ENCODE data around the gene SMIM38.

The SMIM38 gene

DNA sequence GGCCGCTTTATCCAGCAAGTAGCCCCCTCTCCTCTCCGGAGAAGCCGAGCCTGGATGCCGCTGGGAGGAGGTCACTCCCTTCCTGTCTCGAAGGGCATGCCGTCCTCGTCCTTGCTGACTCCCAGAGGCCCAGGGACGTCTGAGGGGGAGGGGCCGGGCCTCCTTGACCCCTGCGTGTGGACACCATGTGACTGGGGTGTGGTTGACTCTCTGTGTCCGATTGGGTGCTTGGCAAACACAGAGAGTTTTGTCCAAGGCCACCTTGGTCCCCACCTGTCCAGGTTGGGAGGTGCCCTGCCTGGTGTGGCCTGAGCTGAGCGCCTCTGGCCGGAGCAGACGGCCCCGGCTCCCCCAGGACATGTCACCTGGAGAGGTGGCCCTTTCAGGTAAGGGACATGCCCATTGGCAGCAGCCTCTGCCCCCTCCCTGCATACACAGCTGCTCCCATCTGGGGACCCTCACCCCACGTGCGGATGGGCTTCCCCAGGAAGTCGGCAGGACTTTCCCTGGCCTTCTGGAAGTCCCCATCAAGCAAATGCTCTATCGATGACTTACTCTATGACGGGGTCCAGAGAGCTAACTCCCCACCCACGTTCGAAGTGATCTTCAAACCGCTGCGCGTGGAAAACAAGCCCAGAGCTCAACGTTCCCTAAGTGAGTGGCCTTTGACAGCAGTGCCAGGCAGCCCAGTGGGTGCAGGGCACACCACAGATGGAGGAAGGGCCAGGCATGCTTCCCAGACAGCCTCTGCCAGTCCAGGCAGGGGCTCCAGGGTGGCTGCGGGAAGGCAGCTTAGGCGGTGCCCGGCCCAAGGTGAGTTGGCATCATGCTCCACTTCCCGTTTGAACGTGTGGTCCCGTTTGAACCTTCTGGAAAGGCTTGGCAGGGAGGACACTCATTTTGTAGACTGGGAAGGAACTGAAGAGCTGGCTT is at the start of gene SMIM38:
SMIM38 (plus strand) TSS at position 634 of the 933 bp plus-strand sequence. CDS start 1,912 bp downstream, outside the sequence.
- DNase-seq, result no peak

DNA sequence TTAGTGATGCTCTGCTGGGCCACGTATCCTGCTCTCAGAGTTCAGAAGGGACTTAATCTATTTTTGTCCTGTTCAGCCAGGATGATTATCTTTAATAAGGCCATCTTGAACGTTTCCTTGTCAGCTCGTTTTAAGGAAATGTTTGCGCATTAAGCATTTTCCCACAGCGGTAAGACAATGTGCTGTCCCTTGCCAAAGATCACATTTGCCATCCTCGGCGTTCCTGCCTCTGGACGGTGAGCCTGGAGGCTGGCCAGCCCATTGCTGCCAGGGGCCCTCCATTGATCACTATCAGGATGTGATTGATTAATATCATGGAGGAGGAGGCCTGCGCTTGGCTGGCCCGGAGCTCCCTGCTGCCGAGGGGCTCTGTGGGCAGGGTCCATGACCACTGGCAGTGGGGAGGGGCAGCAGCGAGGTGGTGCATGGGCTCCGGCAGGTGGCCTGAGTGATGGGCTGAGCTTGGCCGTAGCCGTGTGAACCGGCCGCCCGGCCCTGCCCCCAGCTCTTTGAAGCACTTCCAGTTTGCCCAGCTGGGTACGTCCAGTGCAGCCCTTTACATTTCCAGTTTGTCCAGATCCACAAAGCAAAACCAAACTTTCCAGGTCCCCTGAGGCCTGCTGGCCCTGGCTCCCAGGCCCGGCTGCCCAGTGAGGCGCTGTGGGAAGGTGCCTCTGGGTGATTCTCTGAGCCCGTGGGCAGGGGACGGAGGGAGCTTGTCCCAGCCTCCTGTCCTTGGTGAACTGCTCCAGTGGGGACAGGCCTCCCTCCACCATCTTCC is 49.5 kb upstream of the SMIM38 start:
- no peak for DNase-seq

DNA sequence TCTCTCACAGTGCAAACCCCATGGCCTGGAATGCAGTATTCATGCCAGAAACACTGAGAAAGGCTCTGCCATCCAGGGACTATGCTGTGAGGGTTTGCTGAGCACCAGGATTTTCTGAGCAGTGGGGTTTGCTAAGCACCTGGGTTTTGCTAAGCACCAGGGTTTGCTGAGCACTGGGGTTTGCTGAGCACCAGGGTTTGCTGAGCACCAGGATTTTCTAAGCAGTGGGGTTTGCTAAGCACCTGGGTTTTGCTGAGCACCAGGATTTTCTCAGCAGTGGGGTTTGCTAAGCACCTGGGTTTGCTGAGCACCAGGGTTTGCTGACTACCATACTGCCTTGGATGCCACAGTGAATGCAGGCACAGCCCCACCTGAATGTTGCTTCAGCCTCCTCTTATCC is 48.3 kb upstream of the SMIM38 start:
- DNase-seq, result no peak

DNA sequence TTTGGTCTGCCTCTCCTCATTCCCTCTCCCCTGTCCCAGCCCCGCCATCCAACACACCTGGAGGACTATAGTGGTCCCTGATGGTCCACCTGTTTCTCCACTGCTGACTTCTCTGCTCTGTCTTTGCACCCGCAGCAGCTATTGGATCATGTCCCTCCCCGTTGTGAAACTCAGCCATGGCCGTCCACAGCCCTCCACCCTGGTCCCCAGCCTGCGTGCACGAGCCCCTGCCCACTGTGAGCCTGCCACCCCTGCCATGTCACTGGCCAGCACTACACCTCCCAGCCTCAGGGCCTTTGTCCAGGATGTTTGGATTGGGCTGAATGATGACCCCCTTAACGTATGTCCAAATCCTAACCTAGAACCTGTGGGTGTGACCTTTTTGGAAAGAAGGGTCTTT is 47.7 kb upstream of the SMIM38 start:
- DNase-seq, result no peak

DNA sequence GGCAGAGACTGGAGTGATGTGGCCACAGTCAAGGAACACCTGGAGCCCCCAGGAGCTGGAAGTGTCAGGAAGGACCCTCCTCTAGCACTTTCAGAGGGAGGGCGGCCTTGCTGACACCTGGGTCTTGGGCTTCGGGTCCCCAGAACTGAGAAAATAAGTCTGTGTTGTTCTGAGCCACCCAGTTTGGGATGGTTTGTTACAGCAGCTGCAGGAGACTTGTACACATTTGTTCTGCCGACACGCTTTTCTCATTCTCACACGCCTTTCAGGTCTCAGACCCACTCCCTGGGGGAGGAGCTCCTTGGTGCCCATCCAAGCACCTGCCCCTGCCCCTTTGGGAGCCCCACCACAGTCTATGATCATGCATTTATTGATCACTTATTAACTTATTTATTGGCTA is 47.2 kb upstream of the SMIM38 start:
- DNase-seq, result no peak

DNA sequence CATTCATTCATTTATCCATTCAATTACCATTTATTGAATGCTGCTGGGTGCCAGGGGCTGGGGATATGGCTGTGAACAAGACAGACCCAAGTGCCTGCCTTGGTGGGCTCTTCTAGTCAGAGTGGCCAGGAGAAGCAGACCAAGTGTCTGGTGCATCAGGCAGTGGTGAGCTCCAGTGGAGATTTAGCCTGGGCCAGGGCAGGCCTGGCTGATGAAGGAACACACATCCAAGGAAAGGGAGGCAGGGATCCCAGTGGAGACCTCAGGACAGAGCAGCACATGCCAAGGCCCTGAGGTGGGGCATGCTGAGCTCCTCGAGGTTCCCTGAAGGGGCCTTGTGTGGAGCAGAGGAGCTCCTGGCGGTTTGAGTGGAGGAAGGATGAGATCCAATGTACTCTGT is 46.6 kb upstream of the SMIM38 start:
- no peak for DNase-seq

DNA sequence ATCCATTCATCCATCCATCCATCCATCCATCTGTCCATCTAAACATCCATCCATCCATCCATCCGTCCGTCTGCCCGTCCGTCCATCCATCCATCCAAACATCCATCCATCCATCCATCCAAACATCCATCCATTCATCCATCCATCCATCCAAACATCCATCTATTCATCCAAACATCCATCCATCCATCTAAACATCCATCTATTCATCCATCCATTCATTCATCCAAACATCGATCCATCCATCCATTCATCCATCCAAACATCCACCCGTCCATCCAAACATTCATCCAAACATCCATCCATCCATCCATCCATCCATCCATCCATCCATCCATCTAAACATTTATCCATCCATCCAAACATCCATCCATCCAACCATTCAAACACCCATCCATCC is 45.3 kb upstream of the SMIM38 start:
- DNase-seq, result no peak

DNA sequence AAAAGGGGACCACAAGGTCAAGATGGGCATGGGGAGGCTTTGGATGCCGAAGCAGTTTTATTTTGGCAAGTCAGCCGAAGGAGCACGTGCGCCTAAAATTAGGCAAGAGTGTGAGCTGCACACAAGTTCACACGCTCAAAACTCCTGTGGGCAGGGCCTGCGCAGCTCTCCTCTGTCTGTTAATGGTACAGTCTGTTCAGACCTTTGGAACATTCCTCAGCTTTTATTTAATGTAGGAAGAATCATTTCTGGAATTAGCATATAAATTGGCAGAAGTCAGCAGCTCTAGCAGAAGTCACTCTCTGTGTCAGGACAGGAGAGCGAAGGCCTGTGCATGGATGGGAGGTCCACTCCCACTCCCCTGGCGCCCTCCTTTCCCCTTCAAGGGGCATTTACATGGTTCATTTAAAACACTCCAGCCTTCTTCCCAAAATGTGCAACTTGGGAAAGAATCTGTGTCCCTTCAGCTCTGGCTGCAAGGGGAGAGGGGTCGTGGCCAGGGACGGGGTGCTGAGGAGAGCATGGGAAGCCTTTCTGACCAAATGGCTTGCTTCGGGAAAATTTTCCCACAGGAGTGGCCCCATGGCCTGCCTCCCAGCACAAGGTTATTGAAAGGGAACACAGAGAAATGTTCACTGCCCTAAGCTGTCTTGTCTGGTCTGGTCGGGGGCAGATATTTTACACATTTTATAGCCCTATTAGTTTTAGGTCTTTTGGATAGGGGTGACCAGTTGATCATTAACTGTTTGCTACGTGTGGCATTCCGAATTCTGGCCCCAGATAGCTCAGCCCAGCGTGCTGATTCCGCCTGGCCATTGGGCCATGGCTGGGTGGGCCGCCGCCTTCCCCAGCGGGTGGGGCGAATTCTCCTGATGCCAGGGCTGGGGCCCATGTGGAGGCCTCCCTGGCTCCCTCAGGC is 43.9 kb upstream of the SMIM38 start:
- DNase-seq, result no peak

DNA sequence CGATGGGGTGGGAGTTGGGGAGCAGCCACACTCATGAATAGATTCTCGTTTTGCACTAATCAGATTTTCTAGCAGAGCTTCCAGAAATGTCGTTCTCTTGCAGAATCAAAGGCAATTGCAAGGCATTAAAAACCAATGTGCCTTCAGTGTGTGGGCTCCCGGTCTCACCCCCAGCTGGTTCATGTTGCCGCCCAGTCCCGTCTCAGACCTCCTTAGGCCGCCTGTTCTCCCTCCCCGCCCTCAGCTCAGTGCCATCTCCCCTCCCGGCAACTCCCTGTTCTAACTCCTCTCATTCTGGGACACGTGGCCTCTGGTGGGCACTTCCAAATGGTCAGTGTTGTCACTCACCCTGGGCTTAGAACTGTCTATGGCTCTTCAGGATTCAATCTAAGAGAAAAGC is 42.5 kb upstream of the SMIM38 start:
- no peak for DNase-seq

DNA sequence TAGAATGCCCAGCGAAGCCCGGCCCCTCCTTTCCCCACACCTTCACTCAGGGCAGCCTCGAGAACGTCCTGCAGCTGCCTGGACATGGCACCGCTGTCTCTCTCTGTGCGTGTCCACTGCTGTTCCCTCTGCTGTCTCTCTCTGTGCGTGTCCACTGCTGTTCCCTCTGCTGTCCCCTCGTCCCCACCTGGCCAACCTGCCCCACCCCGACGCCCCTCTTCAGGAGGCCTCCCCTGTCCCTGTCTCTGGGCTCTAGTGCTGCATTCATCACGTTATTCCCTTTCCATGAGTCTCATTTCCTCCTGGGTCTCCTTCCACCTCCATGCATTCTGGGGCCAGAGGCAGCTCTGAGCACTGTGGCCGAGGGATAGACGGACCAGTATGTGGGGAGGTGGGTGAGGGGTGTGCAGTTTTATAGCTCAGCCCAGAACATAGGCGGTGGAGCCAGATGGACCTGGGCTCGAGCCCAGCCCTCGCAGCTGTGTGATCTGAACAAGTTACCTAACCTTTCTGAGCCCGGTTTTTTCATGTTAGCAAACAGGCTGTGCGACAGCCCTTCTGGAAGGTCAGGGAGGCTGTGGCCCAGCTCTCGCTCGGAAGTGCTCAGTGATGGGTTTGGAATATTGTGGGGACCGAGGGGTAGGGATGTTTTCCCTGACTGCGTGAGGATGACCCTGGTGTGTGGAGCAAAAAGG is 41.9 kb upstream of the SMIM38 start:
- DNase-seq, result no peak

DNA sequence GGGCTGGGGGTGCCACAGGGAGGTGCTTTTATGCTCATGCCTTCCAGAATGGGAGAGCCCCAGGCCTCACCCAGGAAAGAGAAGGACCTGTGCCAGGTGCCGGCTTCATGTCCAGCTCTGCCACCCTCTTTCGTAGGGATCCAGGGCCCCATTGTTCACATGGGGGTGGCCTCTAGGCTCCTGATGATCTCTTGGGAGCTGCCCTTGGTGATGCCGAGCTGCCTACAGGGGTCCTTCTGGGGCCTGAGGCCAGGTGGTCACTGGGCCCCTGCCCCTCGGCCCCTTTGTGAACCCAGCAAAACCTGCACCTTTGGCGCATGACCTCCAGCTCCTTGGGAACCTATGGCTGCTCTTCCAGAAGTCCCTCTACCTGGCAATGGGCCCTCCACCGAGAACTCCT is 41.4 kb upstream of the SMIM38 start:
- no peak for DNase-seq

DNA sequence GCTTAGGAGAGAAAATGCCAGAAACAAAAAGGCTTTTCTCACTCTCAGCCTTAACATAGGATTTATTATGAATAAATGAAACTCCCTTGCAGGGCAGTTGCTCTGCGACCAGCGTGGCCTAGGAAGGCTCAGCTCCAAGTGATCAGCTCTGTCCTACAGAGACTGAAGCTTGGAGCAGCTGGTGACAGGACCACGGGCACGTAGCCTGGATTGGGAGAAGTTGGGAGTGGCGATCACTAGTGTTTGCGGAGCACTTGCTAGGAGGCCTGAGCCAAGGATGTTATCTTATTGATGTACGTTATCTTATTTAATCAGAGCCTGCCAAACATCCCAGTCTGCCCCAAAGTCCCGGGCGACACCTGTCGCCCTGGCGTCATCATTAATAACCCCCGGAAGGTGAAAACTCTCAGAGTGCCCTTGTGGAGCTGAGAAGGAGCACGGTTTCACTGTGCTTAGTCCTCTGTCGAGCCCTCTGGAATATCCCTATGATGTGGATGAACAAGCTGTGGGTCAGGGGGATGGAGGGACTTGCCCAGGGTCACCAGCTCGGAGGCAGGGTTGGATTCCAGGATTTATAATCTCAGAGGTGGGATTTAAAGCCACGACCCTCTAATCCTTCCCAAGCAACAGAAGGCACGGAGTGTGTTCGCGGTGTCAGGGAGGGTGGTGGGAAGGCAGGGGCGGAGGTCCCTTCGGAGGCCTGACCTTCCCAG is 40.8 kb upstream of the SMIM38 start:
- DNase-seq, result no peak

DNA sequence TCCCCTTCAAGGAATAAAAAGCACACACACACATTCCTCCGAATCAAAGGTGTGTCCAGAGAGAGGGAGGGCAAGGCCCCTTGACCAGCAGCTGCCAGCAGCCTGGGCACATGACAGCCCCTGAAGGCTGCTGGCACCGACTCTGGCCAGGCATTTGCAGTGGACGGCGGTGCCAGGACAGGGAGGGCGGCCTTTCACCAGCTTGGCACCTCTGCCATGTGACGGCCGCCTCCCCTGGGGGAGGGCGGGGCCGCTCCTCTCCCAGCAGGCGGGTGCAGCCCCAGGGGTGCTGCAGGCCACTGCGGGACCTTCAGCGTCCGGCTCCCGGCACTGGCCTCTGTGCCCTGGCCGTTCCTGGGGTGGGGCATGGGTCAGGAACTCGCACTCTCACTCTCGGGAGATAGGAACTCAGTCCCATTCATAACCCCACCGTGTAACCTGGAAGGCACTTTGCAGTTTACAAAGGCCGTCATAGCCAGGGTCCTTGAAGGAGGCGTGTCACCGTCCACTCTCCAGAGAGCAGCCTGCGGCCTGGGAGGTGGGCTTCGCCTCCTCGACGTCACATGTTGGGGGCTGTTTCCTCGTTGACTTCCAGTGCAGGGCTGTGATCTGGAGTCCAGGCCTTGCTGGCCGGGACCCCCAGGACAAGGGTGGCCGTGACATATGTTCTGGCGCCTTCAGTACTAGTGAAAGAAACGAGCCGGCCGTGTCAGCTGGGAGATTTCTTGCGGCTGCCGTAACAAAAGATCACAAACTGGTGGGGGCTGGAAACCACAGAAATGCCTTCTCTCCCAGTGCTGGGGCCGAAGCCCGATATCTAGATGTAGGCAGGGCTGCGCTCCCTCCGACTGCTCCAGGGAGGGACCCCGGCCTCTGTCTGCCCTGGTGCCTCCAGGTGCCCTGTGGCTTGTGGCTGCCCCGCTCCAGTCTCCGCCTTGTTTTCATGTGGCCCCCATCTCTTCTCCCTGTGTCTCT is 39.9 kb upstream of the SMIM38 start:
- no peak for DNase-seq

DNA sequence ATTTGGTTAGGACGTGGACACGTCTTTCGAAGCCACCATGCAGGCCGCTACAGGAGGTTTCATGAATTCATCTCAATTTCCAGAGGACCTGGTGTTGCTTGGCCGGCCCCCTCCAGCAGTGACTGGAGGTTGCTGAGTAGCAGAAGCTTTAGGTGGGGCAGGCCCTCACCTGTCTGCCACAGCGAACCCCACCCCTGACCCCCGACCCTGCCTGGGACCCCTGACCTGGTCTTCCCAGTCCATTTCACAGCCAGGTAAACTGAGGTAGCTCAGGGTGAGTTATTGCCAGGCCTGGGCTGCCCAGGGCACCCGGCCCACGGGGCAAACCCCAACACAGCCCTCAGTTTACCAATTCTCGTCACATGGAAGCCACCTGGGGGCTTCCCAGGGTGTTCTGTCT is 39.1 kb upstream of the SMIM38 start:
- no peak for DNase-seq

DNA sequence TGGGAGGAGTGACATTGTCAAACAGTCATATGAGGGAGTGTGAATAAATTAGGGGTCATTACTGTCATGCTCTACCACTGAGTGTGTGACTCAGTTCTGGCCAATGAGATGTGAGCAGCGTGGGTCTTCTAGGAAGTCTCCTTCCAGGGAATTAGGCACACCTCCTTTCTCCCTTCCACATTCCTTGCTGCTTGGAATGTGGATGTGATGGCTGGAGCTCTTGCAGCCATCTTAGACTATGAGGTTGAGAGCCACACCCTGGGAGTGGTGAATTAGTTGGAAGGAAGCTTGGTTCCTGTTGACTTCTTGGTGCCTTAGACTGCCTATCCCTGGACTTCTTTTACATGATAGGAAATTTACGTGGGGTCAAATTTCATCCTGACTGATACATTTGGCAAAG is 36.5 kb upstream of the SMIM38 start:
- no peak for DNase-seq

DNA sequence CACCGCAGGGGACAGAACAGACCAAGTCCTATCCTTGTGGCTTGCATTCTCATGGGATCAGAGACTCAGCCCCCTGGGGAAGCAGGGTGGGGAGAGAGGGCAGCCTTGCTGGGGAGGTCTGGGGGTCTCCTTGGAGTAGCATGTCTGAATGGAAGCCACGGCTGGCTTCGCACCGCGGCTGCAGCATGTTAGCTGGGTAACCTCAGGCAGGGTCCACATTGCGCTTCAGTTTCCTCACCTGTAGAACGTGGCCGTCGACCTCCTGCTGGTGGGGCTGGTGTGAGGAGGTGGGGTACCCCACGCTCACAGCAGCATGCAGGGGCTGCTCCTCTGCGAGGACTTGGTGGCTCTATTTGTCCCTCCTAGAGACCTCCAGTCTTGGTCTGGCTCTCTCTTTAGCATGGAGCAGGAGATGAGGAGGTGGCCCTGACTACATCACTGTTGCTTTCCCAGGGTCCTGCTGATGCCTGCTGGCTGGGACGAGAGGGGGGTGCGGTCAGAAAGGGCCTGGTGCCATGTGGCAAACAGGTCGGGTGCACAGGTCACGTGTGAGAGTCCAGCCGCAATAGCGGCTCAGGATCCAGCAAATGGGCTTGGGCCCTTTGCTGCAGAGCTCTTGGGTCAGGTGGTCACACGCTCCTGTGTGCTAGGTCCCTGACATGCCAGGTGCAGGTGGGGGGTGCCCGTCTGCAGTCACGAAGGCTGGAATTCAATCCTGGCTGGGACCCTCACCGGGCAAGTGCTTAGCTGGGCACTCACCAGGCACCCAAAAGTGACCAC is 35.4 kb upstream of the SMIM38 start:
- no peak for DNase-seq

DNA sequence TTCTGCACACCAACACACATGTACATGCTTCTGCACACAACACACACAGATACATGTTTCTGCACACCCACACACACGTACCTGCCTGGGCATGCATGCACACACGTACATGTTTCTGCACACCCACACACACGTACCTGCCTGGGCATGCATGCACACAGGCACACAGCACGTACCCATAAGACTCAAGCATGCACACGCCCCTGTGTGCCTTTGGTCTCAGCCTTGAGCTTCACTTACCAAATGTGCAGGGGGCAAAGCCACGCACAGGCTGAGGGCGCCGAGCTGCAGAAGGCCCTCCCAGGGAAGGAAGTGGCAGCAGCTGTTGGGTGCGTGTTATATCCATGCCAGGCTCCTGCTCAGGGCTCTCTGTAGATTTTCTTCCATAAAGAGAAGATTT is 34.7 kb upstream of the SMIM38 start:
- no peak for DNase-seq

DNA sequence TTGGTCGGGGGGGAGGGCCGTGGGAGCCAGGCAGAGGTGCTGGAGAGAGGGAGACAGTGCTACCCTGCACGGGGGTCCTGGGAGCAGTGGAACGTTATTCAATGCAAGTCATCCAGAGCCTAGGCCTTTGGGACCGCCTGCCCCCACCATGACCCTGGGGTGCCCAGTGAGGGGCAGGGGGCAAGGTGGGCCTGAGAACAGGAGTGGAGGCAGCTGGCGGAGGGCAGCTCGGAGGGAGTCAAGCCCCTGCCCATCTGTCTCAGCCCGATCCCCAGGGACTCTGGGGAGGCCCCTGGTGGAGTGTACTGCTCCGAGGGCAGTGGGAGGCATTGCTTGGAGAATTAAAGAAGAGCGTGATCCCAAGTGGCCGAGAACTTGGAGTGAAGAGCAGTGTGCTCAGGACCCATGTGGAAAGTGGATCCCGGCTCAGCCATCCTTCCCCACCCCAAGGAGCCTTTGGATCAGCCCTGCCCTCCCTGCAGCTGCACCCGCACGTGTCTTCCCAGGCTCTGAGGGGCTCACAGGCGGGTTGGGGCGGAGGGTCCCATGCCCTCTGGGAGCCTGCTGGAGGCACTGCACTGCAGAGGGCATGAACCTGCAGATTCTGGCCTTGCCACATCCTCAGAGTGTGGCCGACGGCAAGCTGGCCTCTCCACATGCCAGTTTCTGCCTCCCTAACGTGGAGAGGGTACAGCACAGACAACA is 34.0 kb upstream of the SMIM38 start:
- no peak for DNase-seq

DNA sequence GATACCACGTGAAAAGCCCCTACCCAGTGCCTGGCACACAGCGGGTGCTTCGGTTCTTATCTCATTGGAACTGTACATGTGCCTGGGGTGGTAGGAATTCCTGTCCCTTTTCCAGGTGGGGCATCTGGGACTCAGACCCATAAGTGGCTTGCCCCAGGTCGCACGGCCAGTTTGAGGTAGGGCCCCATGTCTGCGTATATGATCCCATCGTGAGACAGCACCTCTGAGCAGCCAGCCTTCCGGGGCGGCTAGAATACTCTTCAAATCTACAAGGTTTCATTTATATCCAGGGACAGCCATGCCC is 33.5 kb upstream of the SMIM38 start:
- no peak for DNase-seq
